ENCODE results near the gene HNMT.
"Not testable (repeated sequence)": the region's sequence is repeated elsewhere in the genome, so short reads cannot be mapped to it uniquely, and the experiment has no call there.

Gene HNMT

DNA sequence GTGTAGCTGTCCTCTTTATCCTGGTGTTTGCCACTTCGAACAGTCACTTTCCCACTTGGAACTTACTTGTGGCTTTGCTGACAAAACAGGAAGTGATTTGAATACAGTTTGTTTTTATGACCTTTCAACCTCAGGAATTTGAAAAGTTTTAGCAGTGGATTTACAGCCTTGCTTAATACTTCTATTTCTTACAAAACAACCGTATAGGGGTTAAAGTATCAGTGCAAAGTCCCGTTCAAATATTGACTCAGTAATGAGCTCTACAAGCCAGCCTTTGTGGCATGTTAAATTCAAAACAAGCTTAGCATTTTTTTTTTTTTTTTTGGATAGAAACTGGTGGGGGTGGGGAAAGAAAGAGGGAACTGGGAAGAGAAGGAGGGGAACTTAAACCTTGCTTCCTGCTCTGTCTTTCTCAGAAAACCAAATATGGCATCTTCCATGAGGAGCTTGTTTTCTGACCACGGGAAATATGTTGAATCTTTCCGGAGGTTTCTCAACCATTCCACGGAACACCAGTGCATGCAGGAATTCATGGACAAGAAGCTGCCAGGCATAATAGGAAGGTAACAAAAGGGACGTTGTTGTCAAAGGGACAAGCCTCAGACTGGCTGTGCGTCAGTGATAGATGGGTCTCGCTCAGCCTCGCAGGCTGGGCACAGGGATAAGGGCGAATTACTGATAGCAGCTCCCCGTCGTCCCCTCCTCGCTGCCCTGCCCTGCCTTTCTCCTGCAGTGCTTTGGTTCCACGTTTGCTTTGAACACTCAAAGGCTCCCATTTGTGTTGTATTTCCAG lies at the start of gene HNMT:
TSS of gene HNMT (plus strand) at position 408 of the 793 bp plus-strand sequence. CDS start at position 427, 19 bp downstream.
- no peak for FAIRE-seq

DNA sequence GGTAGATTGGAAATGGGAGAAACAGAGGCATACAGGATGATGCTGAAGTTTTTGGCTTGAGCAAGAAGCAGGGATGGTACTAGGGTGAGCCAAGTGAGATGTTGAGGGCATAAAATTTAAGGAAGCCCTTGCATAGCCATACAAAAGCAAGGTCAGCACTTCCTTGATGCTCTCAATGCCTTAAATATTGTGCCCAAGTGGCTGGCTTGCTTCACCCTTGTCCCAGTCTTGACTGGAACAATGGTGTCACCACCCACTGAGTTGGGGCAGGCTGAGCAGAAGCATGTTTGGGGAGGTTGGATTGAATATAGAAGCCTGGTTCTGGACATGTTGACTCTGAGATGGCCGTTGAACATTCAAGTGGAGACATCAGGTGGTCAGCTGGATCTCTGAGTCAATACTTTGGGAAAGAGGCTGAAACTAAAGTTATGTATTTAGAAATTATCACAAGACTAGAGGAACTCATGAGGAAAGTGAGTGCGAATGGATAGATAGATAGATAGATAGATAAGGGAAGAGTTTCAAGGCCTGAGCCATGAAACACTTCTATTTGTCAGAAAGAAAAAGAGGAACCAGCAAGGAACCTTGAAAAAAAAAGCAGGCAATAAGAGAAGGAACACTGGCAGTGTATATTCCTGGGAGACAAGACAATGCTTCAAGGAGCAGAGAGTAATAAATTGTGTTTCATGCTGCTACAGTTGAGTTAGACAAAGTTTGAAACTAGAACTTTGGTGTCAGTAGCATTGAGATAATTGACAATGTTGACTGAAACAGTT lies 43.0 kb upstream of the HNMT start:
- no peak for FAIRE-seq

- not testable (repeated sequence) for FAIRE-seq
These were observed 42.1 kb upstream of the HNMT start for GRCh38 chr2:137922171-137922570.

DNA sequence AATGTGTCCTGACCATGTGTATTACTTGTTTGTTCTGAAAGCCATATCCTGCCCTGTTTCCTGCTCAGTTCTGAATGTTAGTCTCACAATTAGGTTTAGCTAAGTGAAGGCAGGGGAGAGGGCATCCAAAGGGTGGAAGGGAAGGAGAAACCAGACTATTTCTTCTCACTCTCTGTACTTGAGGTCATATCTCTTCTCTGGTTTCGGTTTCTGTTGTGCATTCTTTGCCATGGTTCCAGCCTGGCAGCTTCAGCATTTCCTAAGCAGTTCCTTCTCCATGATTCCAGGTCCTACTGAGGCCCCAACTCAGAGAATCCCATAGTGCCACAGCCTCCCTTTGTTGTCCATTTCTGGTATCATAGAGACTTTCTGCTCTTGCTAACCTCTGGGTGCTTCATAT lies 40.3 kb upstream of the HNMT start:
- FAIRE-seq: no peak

DNA sequence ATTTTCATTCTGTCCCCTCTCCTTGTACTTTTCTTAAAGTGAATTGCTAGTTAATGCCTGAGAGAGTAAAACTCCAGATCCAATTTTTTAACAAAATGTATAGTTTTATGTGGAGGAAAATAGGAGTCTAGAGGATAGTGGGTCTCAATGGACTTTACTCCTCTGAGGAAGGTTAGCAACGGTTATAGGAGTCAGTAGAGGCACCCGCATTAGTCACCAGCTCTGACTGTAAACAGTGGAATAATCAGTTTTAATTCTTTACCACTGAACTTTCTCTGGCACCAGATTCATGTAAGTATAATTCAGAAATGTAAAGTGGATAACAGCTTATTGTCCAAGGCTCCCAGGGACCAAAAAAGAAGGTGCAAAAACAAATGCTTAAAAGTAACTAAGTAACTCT lies 38.7 kb upstream of the HNMT start:
- no peak for FAIRE-seq

- no peak for FAIRE-seq
These were observed 36.4 kb upstream of the HNMT start for GRCh38 chr2:137927846-137928245.

GRCh38 chr2:137928547-137929518 lies 35.4 kb upstream of the HNMT start:
- FAIRE-seq: no peak

DNA sequence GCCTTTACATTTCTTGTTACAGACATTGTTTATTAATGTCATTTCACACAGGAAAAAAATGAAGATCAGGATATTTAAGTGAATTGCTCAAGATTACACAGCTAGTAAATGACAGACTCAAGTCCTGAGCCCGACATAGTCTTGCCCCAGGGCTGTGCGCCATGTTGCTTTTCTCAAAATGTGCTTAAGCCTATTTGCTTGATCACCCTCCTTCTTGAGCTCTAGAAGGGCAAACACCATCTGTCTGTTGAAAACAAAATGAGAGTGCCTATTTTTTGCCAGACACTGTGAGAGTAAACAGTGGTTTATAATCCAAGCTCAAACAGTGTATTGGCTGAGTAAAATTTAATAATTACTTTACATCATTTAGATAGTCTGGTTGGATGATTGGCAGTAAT lies 34.8 kb upstream of the HNMT start:
- FAIRE-seq: no peak

- FAIRE-seq: no peak
These were observed 34.1 kb upstream of the HNMT start for GRCh38 chr2:137930146-137930545.

DNA sequence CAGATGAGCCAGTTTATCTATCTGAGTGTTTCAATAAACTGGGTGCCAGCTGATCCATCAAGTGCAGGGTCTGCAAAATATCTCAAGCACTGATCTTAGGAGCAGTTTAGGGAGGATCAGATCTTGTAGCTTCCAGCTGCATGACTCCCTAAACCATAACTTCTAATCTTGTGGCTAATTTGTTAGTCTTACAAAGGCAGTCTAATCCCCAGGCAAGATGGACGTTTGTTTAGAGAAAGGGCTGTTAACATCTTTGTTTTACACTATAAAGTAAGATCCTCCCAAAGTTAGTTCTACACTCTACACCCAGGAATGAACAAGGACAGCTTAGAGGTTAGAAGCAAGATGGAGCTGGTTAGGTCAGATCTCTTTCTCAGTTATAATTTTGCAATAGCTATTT lies 28.7 kb upstream of the HNMT start:
- FAIRE-seq: no peak

- no peak for FAIRE-seq
These were observed 27.0 kb upstream of the HNMT start for GRCh38 chr2:137937246-137937645.

- no peak for FAIRE-seq
These were observed 26.5 kb upstream of the HNMT start for GRCh38 chr2:137937778-137938177.

DNA sequence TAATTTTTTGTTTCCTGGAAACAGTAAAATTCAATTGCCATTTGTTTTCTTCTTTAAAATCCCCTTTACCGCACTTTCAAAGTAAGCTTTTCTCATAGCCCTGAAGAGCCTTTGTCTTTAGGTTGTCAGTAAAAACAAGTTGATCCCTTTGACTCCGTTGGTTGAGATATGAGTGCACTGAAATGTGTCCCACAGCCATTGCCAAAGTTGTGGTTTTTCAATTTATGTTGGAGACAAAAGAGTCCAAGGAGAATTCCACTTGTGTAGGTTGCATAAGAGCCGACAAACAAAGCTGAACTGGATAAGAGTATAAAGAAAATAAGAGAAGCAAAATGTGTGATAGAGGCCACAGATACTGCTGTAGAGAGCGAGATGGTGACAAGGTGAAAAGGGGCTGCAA lies 26.1 kb upstream of the HNMT start:
- no peak for FAIRE-seq

GRCh38 chr2:137939026-137939425 lies 25.2 kb upstream of the HNMT start:
- FAIRE-seq: no peak

- no peak for FAIRE-seq
These were observed 24.1 kb upstream of the HNMT start for GRCh38 chr2:137940154-137940553.

DNA sequence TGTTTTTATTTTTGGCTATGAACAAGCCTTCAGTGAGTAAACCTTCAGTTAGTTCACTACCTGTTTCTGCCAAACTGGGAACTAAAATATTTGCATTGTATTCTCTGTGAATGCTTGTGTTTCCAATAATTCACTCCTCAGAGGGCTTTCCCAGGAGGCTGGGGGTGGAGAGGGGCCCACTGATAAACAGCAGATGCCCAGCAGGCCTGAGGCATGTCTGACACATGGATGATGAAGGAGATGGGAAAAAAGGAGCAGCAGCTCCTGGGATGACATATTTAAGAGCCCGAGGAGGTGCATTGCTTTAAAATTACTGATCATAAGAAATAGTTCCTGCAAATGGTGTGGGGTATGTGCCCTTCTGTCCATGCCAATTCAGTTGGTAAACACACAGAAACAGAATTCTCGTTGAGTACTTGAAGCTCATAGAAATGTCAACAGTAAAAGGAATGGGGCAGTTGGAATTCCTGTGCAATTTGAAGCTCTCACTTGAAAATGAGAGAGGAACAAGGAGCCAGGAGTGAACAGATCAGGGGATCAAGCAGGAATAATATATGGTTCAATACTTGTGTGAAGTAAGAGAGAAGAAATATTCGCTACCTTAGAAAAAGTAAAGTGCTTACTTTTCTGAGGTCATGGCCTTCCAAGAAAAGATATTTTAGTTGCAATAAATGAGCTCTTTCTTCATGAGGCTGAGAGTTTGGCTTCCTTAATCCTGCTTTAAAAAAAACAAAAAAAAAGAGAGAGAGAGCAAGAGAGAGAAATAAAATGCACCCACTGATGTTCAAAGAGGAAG lies 22.0 kb upstream of the HNMT start:
- no peak for FAIRE-seq

GRCh38 chr2:137942833-137943677 lies 21.2 kb upstream of the HNMT start:
- FAIRE-seq: no peak

DNA sequence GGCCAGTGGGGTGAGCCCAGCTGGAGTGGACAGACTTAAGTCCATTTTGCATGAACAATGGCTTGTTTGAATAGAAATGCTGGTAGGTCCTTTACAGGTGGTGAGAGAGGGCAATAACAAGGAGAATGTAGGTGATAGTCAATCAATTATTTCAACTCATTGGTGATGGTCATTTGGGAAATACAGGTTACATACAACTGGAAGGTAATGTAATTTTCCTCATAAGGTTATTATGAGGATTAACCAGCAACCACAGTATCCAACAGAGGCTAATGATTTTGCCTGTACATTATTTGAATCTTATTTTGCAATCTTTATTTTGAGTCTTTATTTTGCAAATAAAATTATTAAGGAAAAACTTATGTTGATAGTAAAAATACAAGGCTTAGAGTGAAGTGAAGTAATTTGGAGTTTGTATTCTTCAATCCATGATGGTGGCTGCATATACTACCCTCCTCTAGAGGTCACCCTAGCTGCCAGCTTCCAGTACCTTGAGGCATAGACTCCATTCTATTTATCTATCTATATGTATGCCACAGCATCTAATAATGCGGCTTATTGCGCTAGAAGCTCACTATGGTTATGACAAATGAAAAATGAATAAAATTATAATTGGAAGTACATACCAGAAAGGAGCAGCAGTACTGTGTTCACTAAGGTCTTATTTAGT lies 20.5 kb upstream of the HNMT start:
- FAIRE-seq: no peak

GRCh38 chr2:137944714-137945113 lies 19.6 kb upstream of the HNMT start:
- no peak for FAIRE-seq

DNA sequence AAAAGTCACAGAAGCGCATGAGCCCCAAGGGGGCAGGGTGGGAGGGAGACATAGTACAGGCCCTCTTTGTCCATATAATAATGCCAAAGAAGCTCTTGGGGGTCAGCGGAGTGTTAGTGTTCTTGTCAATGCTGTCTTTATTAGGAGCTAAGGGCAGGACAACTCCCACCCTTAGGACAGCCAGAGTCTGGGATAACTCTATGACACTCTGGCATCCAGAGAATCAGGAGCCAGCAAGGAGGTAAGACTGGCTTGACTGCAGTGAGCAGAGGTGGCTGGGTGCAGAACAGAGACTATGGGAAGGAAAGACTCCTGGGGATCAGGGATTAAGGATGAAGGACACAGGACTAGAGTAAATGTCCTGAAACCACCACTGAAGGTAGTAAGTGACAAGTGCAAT lies 19.0 kb upstream of the HNMT start:
- FAIRE-seq: no peak

DNA sequence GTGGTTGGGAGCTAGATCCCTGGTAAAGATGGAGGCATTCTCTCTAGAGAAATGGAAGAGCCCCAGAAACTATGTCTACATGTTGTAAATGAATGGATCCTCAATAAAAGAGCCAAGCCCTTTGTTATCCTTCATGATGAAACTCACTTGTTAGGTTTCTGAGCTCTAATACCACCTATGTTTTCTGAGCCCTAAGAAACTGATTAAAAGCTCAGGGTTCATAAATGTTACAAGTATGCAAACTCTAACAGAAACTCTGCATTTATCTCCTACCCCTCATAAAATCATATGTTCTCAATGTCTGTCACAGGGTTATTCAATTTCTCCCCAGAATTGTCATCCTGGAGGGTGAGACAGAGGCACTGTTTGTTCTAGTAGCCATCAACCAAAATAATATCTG lies 18.0 kb upstream of the HNMT start:
- no peak for FAIRE-seq
